CD4-positive, alpha-beta T cell treated with Interleukin-17A for 4 hours (primary cell): ENCODE data around the gene CLEC4E.
"Not testable (repeated sequence)": the region's sequence is repeated elsewhere in the genome, so short reads cannot be mapped to it uniquely, and the experiment has no call there.

ENCODE experiments used
- DNase-seq: peaks from one replicate; pipeline ENCODE4 v3.0.0-alpha.2; 2020; ENCODE audit warnings: mixed read lengths

Gene CLEC4E

GRCh38 chr12:8532045-8532444 is 8.7 kb downstream of the CLEC4E start:
- no peak for DNase-seq

GRCh38 chr12:8527250-8528130 is 13.2 kb downstream of the CLEC4E start:
- no peak for DNase-seq

DNA sequence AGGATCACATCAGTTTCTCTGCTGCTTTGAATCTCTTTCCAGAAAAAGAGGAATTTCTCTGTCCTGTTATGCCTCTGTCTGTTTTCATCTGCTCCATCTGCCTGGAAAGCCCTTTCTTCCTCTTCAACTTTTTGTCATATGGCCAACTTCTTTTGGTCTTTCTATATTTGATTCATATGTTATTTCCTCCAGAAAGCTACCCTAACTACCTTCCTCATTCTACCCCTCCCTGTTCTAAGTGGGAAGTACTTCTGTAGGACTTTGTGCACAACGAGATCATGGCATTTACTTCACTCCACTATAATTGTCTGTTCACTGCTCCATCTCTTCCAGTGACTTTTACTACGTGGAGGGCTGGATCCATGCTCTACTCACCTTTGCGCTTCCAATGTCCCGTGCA is 21.5 kb downstream of the CLEC4E start:
- DNase-seq: no peak

DNA sequence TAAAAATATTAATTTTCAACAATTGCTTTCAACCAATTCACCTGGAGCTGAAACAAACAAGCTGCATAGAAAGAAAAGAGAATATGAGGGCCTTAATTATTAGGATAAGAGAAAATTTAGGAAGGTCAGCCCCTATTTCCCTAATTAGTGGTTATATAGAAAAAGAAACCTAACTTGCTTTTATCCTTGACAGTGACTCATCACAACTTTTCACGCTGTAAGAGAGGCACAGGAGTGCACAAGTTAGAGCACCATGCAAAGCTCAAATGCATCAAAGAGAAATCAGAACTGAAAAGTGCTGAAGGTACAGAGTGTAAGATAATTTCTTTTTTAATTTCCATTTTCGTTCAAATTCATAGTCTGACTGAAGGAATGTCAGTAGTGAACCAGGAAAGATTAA is 22.7 kb downstream of the CLEC4E start:
- DNase-seq: no peak

DNA sequence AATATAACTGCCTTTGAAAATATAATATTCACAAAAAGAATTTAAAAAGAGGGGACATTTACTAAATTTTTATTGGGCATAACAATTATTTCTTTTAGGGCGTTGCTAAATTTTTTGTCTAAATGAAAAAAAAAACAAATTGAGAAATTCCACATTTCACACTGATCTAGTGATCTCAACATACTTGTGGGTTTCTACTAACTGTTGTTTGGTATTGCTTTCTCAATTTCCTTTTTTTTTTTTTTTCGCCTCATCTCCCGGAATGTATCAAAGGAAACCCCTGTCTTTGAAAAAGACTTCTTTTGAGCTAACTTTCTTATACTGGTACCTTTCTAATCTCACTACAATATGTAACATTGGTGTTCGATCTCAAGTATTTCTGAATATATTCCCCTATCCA is 27.4 kb downstream of the CLEC4E start, which contains the start of gene CLEC4D:
Gene CLEC4D (plus strand): TSS at position 248 of the 400 bp plus-strand sequence. CDS start 230 bp downstream, outside the sequence.
- no peak for DNase-seq

DNA sequence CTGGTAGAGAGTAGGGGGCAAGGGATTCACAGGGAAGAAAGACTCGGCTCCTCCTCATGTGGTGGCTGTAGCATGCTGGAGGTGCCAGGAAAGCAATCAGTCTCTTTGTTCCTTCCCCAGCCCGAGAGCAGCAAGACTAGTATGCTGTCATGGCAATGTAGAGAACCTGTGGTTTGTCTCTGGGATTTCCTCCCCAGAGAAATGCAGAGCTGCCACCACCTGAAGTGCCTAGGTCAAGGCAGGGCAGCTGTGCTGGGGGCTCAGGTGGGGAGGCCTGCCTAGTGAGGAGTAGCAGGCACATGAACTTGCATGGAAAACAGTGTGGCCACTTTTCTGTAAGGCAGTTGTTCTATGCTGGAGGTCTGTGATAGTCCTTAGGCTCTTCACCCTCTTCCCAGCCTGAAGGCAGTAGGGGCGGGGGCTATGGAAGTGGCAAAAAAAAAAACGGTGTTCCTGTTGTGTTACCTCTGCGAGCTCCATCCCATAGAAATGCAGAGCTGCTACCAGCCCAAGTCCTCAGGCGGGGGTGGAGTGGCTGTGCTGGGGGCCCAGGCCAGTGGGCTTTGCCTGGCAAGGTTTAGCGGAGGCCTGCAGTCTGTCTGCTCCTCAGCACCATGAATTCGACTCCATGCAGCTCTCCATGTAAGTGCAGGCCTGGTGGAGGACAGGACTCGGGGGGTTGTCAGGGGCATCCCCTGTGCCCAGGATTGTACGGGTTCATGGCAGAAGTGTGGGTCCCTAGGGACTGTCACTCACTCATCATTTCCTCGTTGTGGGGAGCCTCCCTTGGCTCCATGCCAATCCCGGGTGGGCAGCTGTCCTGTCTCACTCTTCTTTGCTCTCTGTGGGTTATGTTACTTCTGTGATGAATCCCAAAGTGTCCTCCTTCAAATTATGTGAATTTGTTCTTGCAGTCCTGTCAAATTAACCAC is 31.5 kb downstream of the CLEC4E start:
- no peak for DNase-seq

DNA sequence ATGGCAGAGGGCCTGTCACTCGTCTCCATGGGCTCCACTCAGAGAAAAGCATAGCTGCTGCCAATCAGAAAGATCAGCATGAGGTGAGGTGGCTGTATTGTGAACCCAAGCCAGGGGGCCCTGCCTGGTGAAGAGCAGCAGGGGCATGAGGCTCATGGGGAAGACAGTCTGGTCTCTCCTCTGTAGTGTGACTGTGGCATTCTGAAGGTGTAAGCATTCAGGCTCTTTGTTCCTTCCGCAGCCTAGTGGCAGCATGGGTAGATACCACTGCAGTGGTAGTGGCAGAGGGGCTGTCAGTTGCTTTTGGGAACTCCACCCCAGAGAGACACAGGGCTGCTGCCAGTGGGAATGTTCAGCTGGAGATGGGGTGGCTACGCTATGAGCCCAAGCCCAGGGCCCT is 32.5 kb downstream of the CLEC4E start:
- no peak for DNase-seq

DNA sequence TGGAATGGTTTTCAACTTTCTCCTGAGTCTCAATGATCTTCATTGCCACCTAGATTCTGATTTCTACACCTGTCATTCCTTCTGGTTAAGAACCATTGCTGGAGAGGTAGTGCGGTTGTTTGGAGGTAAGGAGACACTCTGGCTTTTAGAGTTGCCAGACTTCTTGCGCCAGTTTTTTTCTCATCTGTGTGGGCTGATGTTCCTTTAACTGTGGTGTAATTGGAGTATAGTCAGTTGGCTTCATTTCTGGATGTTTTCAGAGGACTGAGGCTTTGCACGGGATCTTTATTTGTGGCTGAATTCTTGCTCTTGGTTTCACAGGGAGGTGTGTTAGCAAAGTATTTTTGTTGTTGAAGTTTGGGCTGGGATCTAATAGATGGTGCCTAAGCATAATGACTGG is 33.1 kb downstream of the CLEC4E start:
- DNase-seq: no peak

- no peak for DNase-seq
Measured at GRCh38 chr12:8504351-8504750, 36.4 kb downstream of the CLEC4E start.

DNA sequence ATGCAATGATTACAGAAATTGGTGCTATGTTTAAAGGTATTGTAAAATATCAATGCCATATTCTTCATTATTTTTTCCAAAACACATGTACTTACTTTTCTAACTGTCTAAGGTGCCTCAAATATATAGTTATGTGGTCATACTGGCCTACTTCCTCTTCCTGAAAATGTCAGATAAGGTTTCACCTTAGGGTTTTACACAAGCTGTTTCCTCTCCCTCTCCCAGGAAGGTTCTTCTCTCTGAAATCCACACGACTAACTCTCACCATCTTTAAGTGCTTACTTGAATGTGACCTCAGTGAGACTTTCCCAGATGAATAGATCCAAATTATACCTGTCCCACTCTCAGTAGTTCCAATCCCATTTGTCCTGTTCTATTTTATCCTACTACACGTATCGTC is 39.0 kb downstream of the CLEC4E start:
- DNase-seq: no peak

- DNase-seq: no peak
Measured at GRCh38 chr12:8499616-8500015, 41.1 kb downstream of the CLEC4E start.

DNA sequence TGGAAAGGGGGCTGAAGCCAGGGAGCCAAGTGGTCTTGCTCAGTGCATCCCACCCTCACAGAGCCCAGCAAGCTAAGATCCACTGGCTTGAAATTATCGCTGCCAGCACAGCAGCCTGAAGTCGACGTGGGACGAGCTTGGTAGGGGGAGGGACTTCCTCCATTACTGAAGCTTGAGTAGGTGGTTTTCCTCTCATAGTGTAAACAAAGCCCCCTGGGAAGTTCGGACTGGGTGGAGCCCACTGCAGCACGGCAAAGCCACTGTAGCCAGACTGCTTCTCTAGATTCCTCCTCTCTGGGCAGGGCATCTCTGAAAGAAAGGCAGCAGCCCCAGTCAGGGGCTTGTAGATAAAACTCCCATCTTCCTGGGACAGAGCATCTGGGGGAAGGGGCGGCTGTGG is 44.6 kb downstream of the CLEC4E start:
- DNase-seq: not testable (repeated sequence)

DNA sequence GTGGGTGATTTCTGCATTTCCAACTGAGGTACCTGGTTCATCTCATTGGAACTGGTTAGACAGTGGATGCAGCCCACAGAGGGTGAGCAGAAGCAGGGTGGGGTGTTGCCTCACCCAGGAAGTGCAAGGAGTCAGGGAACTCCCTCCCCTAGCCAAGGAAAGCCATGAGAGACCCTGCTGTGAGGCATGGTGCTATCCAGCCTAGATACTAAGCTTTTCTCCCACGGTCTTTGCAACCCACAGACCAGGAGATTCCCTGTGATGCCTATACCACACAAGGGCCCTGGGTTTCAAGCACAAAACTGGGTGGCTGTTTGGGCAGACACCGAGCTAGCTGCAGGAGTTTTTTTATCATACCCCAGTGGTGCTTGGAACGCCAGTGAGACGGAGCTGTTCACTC is 45.0 kb downstream of the CLEC4E start:
- not testable (repeated sequence) for DNase-seq

DNA sequence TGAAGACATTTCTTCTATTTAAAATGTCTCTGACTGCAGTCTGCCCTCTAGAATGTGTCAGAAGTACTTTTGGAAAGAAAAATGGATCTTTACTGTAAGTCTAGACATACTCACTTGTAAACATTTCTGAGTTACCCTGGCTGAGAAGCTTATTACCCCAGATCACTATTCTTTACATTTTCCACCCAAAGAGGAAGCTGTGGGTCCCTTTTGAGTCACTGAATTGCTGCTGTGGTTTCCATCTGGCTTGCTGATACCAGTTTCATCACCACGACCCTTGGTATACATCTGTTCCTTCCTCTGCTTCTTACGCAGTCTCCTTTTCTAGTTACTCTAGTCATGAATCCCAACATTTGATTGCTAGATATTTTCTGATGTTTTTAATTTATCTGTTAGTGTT is 47.6 kb downstream of the CLEC4E start:
- DNase-seq: peak; percentile 22

DNA sequence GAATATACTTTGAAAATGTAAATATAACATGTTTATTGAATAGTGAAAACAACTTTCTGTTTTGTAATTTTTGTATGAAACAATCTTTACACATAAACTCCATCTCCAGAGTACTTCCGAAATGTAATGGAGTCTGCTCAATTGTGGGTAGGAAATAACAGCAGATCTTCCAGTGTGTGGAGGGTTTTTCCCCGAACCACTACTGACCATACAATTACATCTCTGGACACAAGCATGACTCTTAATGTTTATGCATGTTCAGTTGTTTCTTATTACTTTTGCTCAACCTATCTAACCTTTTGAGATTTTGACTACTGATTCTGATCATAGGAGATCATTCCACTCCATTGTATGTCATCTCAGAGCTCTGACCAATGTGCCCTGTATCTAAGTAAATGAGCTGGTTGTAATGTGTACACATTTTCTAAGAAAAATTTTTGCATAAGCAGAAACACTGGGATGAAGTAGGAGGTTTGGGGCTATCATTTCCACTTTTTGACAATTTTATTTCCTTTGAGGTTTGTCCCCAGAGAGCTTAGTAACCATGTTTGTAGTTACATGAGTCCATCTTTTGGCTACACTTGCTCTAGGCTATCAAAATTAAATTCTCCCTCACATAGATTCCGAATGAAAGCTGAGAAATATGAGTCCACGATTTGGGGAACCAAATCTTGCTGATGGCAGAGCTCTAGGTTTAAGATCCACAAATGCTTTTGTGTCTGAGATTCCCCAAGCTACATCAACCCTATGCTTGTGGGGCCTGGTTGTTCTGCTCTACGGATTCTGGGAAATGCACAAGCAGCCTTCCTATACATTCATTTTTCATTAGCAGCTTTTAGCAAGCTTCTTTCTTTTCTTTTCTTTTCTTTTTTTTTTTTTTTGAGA is 48.8 kb downstream of the CLEC4E start:
- DNase-seq: no peak
